Keratinocyte (primary cell): ENCODE data around the gene CPLX3. TPM values are rescaled to one million over a fixed set of nuclear protein-coding genes. Genes with fewer than 3 reads are reported as not detected.

Experiments
- DNase-seq: peaks from one replicate; pipeline ENCODE4 v3.0.0-alpha.2; 2011; ENCODE audit warnings: low read depth, missing footprints, low spot score
- FAIRE-seq: peaks from 2 replicates; lab custom pipeline; 2011; peaks lifted over from hg19 to GRCh38; lab: Jason Lieb, UNC
- H2AFZ ChIP-seq: 2 replicates; pipeline ENCODE4 v1.6.0; 2012; ENCODE audit warnings: low read length, control low read depth, inconsistent platforms; ENCODE audit not compliant: control insufficient read depth
- H3K27ac ChIP-seq: 2 replicates; pipeline ENCODE4 v1.5.1; 2011; ENCODE audit warnings: low read length; ENCODE audit not compliant: control insufficient read depth, insufficient read depth
- H3K27me3 ChIP-seq: 3 replicates; pipeline ENCODE4 v1.6.0; 2011; ENCODE audit warnings: low read length; ENCODE audit not compliant: control insufficient read depth, insufficient read depth; ENCODE audit errors: extremely low read depth
- H3K36me3 ChIP-seq, 2 experiments: 2 replicates in 1 of 2; 3 replicates in 1 of 2; pipeline ENCODE4 v1.5.1; 2011; ENCODE audit warnings: low read length in 2 of 2, mild to moderate bottlenecking in 1 of 2; ENCODE audit not compliant: control insufficient read depth in 2 of 2, insufficient read depth in 2 of 2; ENCODE audit errors: extremely low read depth in 1 of 2
- H3K4me1 ChIP-seq: 3 replicates; pipeline ENCODE4 v1.5.1; 2011; ENCODE audit warnings: low read length; ENCODE audit not compliant: control insufficient read depth, insufficient read depth; ENCODE audit errors: extremely low read depth
- H3K4me2 ChIP-seq: 3 replicates; pipeline ENCODE4 v1.6.0; 2011; ENCODE audit warnings: low read depth, low read length; ENCODE audit not compliant: control insufficient read depth, insufficient read depth; ENCODE audit errors: extremely low read depth
- H3K4me3 ChIP-seq, 3 experiments: fragments of 200-600 bp in 1 of 3; sonication (generic) in 1 of 3; 2 replicates in 2 of 3; 3 replicates in 1 of 3; pipeline ENCODE4 v1.5.1; 2011 to 2016; ENCODE audit warnings: low read length in 3 of 3, mild to moderate bottlenecking in 3 of 3, control low read depth in 2 of 3, inconsistent platforms in 1 of 3, low read depth in 1 of 3, mixed read lengths in 1 of 3, mixed run types in 1 of 3, moderate library complexity in 1 of 3; ENCODE audit not compliant: control insufficient read depth in 2 of 3, insufficient read depth in 2 of 3; ENCODE audit errors: extremely low read depth in 1 of 3
- H3K79me2 ChIP-seq: 2 replicates; pipeline ENCODE4 v1.6.0; 2012; ENCODE audit warnings: low read length; ENCODE audit not compliant: control insufficient read depth, insufficient read depth
- H3K9ac ChIP-seq: 3 replicates; pipeline ENCODE4 v1.6.0; 2011; ENCODE audit warnings: low read length; ENCODE audit not compliant: control insufficient read depth, insufficient read depth; ENCODE audit errors: extremely low read depth
- H3K9me1 ChIP-seq: 3 replicates; pipeline ENCODE4 v1.6.0; 2011; ENCODE audit warnings: low read length; ENCODE audit not compliant: control insufficient read depth, insufficient read depth; ENCODE audit errors: extremely low read depth
- H3K9me3 ChIP-seq: 2 replicates; pipeline ENCODE4 v1.5.1; 2012; ENCODE audit warnings: low read depth, low read length; ENCODE audit not compliant: control insufficient read depth
- H4K20me1 ChIP-seq: 3 replicates; pipeline ENCODE4 v1.6.0; 2011; ENCODE audit warnings: low read length; ENCODE audit not compliant: control insufficient read depth, insufficient read depth; ENCODE audit errors: extremely low read depth
- CTCF ChIP-seq, 3 experiments: IDR thresholded peaks in 1 of 3; conservative IDR thresholded peaks in 1 of 3; optimal IDR thresholded peaks in 1 of 3; 2 replicates in 2 of 3; 3 replicates in 1 of 3; pipeline versions ENCODE3 to v1.5.1; 2011; ENCODE audit warnings: low read length in 3 of 3, mild to moderate bottlenecking in 3 of 3, moderate library complexity in 2 of 3, control low read depth in 1 of 3, inconsistent platforms in 1 of 3; ENCODE audit not compliant: insufficient read depth in 2 of 3; ENCODE audit errors: extremely low read depth in 1 of 3
- EZH2 ChIP-seq: IDR thresholded peaks from one replicate; pipeline ENCODE4 v1.6.1; 2012; ENCODE audit warnings: inconsistent platforms, mild to moderate bottlenecking, low read length, moderate library complexity
- dilution Hi-C: fragments of 300-500 bp; cut with MboI; formaldehyde crosslinking; loops from one replicate; pipeline ENCODE4 v1.7.0; 2020; ENCODE audit warnings: low sequenced_read_pairs; ENCODE audit not compliant: extremely low pct_ligation_motif_present
- polyA plus RNA-seq, 5 experiments: library from polyadenylated mRNA; depleted of rRNA in 3 of 5; stranded (reverse) in 3 of 5; stranded (forward) in 1 of 5; unstranded in 1 of 5; fragments of >200 nt; gene quantifications; 1 replicate in 1 of 5; 2 replicates in 3 of 5; 3 replicates in 1 of 5; pipeline versions ENCODE4 v1.2.1 to v1.2.3, GENCODE V29; 2011 to 2012; ENCODE audit warnings: missing spikeins in 2 of 5, low read depth in 1 of 5, low replicate concordance in 1 of 5

Gene CPLX3
- polyA plus RNA-seq, 1 donor (not counting 4 experiments of a cell fraction or from before 2014, with no cell fraction given): not detected

GRCh38 chr15:74801311-74801997, 25.0 kb upstream of the CPLX3 start:
- Histone ChIP-seq H3K4me2 (no peak overlapping the region), H3K9ac (no peak overlapping the region), H3K36me3 (peaks cover 31 to 37% of the 10 kb centered on the region in 2 experiments), H3K9me3 (no peaks in the 10 kb centered on the region), H3K4me3 (no peak overlapping the region), H3K79me2 (peaks cover 19% of the 10 kb centered on the region), H3K9me1 (no peaks in the 10 kb centered on the region), H2AFZ (no peak overlapping the region), H3K27ac (no peak overlapping the region), H3K4me1 (peaks cover 16% of the 10 kb centered on the region), H4K20me1 (no peaks in the 10 kb centered on the region), H3K27me3 (no peaks in the 10 kb centered on the region)
- DNase-seq (no peak), FAIRE-seq (no peak)
- dilution Hi-C loops: no loop called here
- TF ChIP-seq EZH2 (no peak), CTCF (optimal IDR thresholded peaks at IDR 0.05 in 1 of 3, IDR thresholded peaks at IDR 0.05 in 1 of 3, conservative IDR thresholded peaks at IDR 0.05 in 1 of 3; ENCODE audit: extremely low read depth in 1 of 3, insufficient read depth in 2 of 3, low read length in 3 of 3) (no peak)

GRCh38 chr15:74802290-74802689, 24.1 kb upstream of the CPLX3 start:
- Histone ChIP-seq H3K27ac (no peak overlapping the region), H2AFZ (no peak overlapping the region), H3K9me3 (no peaks in the 10 kb centered on the region), H3K4me1 (peaks cover 16% of the 10 kb centered on the region), H3K9ac (no peak overlapping the region), H3K27me3 (no peaks in the 10 kb centered on the region), H3K4me3 (no peak overlapping the region), H4K20me1 (no peaks in the 10 kb centered on the region), H3K79me2 (peaks cover 12% of the 10 kb centered on the region), H3K36me3 (peaks cover 31 to 37% of the 10 kb centered on the region in 2 experiments), H3K9me1 (no peaks in the 10 kb centered on the region), H3K4me2 (no peak overlapping the region)
- dilution Hi-C loops: no loop called here
- no peak for TF ChIP-seq CTCF (optimal IDR thresholded peaks at IDR 0.05 in 1 of 3, IDR thresholded peaks at IDR 0.05 in 1 of 3, conservative IDR thresholded peaks at IDR 0.05 in 1 of 3; ENCODE audit: extremely low read depth in 1 of 3, insufficient read depth in 2 of 3, low read length in 3 of 3)
- no peak for TF ChIP-seq EZH2
- no peak for FAIRE-seq
- DNase-seq: no peak
